ENCODE results near the gene TM7SF3.
"Not testable (repeated sequence)": the region's sequence is repeated elsewhere in the genome, so short reads cannot be mapped to it uniquely, and the experiment has no call there.

Gene TM7SF3

DNA sequence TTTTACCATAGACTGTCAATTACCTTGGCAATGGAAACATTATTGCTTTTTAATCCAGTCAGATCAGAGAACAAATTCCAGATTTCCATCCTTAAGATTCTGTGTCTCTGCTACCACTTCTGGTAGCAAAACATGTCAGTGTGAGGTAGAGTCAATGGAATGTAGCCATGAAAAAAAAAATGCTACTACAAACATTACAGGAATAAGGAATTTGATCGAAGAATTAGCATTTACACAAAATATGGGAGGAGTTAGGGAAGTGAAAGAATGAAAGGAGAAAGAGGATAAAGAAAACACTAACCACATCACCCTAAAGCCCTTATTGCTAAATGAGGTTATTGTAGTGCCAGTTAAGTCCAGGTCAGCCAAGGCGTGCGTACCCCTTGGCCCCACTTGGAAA lies 17.3 kb upstream of the TM7SF3 start:
- TF ChIP-seq, protein P1, sequence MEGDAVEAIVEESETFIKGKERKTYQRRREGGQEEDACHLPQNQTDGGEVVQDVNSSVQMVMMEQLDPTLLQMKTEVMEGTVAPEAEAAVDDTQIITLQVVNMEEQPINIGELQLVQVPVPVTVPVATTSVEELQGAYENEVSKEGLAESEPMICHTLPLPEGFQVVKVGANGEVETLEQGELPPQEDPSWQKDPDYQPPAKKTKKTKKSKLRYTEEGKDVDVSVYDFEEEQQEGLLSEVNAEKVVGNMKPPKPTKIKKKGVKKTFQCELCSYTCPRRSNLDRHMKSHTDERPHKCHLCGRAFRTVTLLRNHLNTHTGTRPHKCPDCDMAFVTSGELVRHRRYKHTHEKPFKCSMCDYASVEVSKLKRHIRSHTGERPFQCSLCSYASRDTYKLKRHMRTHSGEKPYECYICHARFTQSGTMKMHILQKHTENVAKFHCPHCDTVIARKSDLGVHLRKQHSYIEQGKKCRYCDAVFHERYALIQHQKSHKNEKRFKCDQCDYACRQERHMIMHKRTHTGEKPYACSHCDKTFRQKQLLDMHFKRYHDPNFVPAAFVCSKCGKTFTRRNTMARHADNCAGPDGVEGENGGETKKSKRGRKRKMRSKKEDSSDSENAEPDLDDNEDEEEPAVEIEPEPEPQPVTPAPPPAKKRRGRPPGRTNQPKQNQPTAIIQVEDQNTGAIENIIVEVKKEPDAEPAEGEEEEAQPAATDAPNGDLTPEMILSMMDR (IDR thresholded peaks at IDR 0.05; ENCODE audit: low read depth, low read length) = no peak
- DNase-seq = no peak
- Histone ChIP-seq H3K4me1 (no peaks in the 10 kb centered on the region), H3K36me3 (peaks cover 36% of the 10 kb centered on the region), H3K9me3 (no peaks in the 10 kb centered on the region), H3K4me3 (ENCODE audit: low read depth, low read length) (no peak overlapping the region), H3K27me3 (no peaks in the 10 kb centered on the region)

- Histone ChIP-seq H3K9me3 (no peaks in the 10 kb centered on the region), H3K36me3 (peaks cover 24% of the 10 kb centered on the region), H3K27me3 (no peaks in the 10 kb centered on the region), H3K4me3 (ENCODE audit: low read depth, low read length) (no peak overlapping the region), H3K4me1 (no peaks in the 10 kb centered on the region)
- TF ChIP-seq, protein P1 (IDR thresholded peaks at IDR 0.05; ENCODE audit: low read depth, low read length) = no peak
- no peak for DNase-seq
These were observed 12.1 kb upstream of the TM7SF3 start for GRCh38 chr12:27026257-27026656.

- H3K4me1 ChIP-seq = no peaks in the 10 kb centered on the region
- no peak for DNase-seq
- peaks cover 20% of the 10 kb centered on the region for H3K36me3 ChIP-seq
- H3K9me3 ChIP-seq = no peaks in the 10 kb centered on the region
- no peaks in the 10 kb centered on the region for H3K27me3 ChIP-seq
- H3K4me3 ChIP-seq (ENCODE audit: low read depth, low read length) = no peak overlapping the region
- TF ChIP-seq, protein P1 (IDR thresholded peaks at IDR 0.05; ENCODE audit: low read depth, low read length) = no peak
These were observed 10.9 kb upstream of the TM7SF3 start for GRCh38 chr12:27025116-27025515.

DNA sequence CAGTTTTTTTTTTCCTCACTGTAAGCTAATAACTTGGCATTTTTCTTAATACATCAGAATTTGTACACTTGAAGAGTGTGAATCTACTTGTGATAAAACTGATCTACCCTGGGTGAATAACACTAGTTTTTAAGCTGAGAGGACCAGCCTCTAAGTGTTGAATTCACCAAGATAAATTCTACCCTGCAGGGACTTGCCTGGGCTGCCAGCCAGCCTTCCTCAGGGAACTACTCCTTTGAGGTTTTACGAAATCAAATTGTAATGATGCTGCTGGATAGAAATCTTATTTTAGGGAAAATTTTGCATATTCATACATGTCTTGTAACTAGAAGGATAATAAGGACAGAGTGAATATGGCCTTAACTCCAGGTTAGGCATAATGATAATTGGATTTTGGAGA lies 10.1 kb upstream of the TM7SF3 start:
- DNase-seq = no peak
- TF ChIP-seq, protein P1 (IDR thresholded peaks at IDR 0.05; ENCODE audit: low read depth, low read length) = no peak
- H3K27me3 ChIP-seq = no peaks in the 10 kb centered on the region
- no peaks in the 10 kb centered on the region for H3K9me3 ChIP-seq
- peaks cover 19% of the 10 kb centered on the region for H3K36me3 ChIP-seq
- H3K4me1 ChIP-seq = no peaks in the 10 kb centered on the region
- no peak overlapping the region for H3K4me3 ChIP-seq (ENCODE audit: low read depth, low read length)

- no peak for DNase-seq
- Histone ChIP-seq H3K9me3 (no peaks in the 10 kb centered on the region), H3K4me1 (peaks cover 3% of the 10 kb centered on the region; the same call in 1 of the 2 replicates), H3K27me3 (no peaks in the 10 kb centered on the region), H3K4me3 (ENCODE audit: low read depth, low read length) (no peak overlapping the region), H3K36me3 (no peaks in the 10 kb centered on the region)
- TF ChIP-seq, protein P1 (IDR thresholded peaks at IDR 0.05; ENCODE audit: low read depth, low read length) = no peak
These were observed 6.6 kb upstream of the TM7SF3 start for GRCh38 chr12:27020761-27021160.

- DNase-seq = no peak
- no peaks in the 10 kb centered on the region for H3K36me3 ChIP-seq
- no peak overlapping the region for H3K4me3 ChIP-seq (ENCODE audit: low read depth, low read length)
- TF ChIP-seq, protein P1 (IDR thresholded peaks at IDR 0.05; ENCODE audit: low read depth, low read length) = no peak
- H3K27me3 ChIP-seq = no peaks in the 10 kb centered on the region
- no peaks in the 10 kb centered on the region for H3K9me3 ChIP-seq
- H3K4me1 ChIP-seq = peaks cover 3% of the 10 kb centered on the region; the same call in 1 of the 2 replicates
These were observed 3.9 kb upstream of the TM7SF3 start for GRCh38 chr12:27018037-27018436.

- H3K9me3 ChIP-seq; H3K27me3 ChIP-seq; DNase-seq; H3K4me1 ChIP-seq; H3K36me3 ChIP-seq; H3K4me3 ChIP-seq (ENCODE audit: low read depth, low read length): not testable (repeated sequence)
These were observed 3.1 kb upstream of the TM7SF3 start for GRCh38 chr12:27017163-27017823.
